K562 (cell line): Measurements from ENCODE around the gene NOL4L. TPM values are rescaled to one million over a fixed set of nuclear protein-coding genes. Genes with fewer than 3 reads are reported as not detected.

Experiments used
- ATAC-seq: fragments of 200-7000 bp; cut with Tn5 transposase; 3 replicates; pipeline ENCODE4 v1.9.1; 2020; ENCODE audit warnings: moderate library complexity
- BruUV-seq: library from RNA; stranded (reverse); fragments of 400-500 nt; replicated peaks from 2 replicates; lab custom pipeline; 2021; lab: Mats Ljungman, UMichigan
- CTCF ChIA-PET: fragments of 300-600 bp; formaldehyde crosslinking; extraction: SDS; loops from one replicate; lab custom pipeline; 2021; ENCODE audit warnings: low intra/inter-chr PET ratio; lab: Yijun Ruan, JAX
- POLR2A ChIA-PET: fragments of 300-600, 350-650 bp; sonication (Branson Sonifier 250); formaldehyde crosslinking; extraction: SDS; loops from one replicate; lab custom pipeline; 2021; ENCODE audit warnings: antibody characterized with exemption, inconsistent platforms; lab: Yijun Ruan, JAX
- DNase-seq, 4 experiments: peaks; one replicate each; pipeline versions ENCODE4 v3.0.0 to v3.0.0-alpha.2; 2011 to 2018; ENCODE audit warnings: low spot score in 3 of 4, mixed read lengths in 3 of 4; ENCODE audit errors: extremely low read depth in 1 of 4
- FAIRE-seq: peaks from 2 replicates; lab custom pipeline; 2011; peaks lifted over from hg19 to GRCh38; lab: Jason Lieb, UNC
- H2AFZ ChIP-seq: 2 replicates; pipeline ENCODE4 v1.6.0; 2011; ENCODE audit warnings: low read depth, low read length, control low read depth, inconsistent platforms
- H3K27ac ChIP-seq: fragments of 200-600 bp; 3 replicates; pipeline ENCODE4 v1.8.0; 2011; ENCODE audit warnings: low read depth, mild to moderate bottlenecking, control low read depth, inconsistent platforms, low read length, moderate library complexity, mixed read lengths; ENCODE audit errors: extremely low read depth
- H3K27me3 ChIP-seq, 2 experiments: fragments of 300-600 bp in 1 of 2; 2 replicates in 1 of 2; 3 replicates in 1 of 2; pipeline versions ENCODE4 v1.6.0 to v1.8.0; 2011; ENCODE audit warnings: inconsistent platforms in 2 of 2, low read length in 2 of 2, mild to moderate bottlenecking in 1 of 2, mixed read lengths in 1 of 2, moderate library complexity in 1 of 2; ENCODE audit not compliant: control insufficient read depth in 2 of 2, insufficient read depth in 2 of 2
- H3K36me3 ChIP-seq: fragments of 300-600 bp; 3 replicates; pipeline ENCODE4 v1.8.0; 2011; ENCODE audit warnings: mild to moderate bottlenecking, low read length, inconsistent platforms; ENCODE audit not compliant: control insufficient read depth, insufficient read depth
- H3K4me1 ChIP-seq, 2 experiments: fragments of 200-600 bp in 1 of 2; replicated peaks in 1 of 2; 2 replicates in 1 of 2; 3 replicates in 1 of 2; pipeline versions ENCODE4 v1.5.1 to v1.8.0; 2011; ENCODE audit warnings: inconsistent platforms in 2 of 2, low read length in 2 of 2, mild to moderate bottlenecking in 1 of 2, mixed read lengths in 1 of 2, moderate library complexity in 1 of 2; ENCODE audit not compliant: control insufficient read depth in 2 of 2, insufficient read depth in 2 of 2
- H3K4me2 ChIP-seq: 2 replicates; pipeline ENCODE4 v1.6.1; 2011; ENCODE audit warnings: low read length, control low read depth, inconsistent platforms, mixed read lengths; ENCODE audit not compliant: insufficient read depth
- H3K4me3 ChIP-seq: fragments of 200-600 bp; sonication (generic), shearing (Covaris generic); 2 replicates; pipeline ENCODE4 v1.5.1; 2016; ENCODE audit warnings: control low read depth, inconsistent platforms
- H3K79me2 ChIP-seq: fragments of 200-600 bp; 3 replicates; pipeline ENCODE4 v1.8.0; 2011; ENCODE audit warnings: low read length, inconsistent platforms; ENCODE audit not compliant: control insufficient read depth, insufficient read depth
- H3K9ac ChIP-seq, 2 experiments: 2 replicates each; pipeline versions ENCODE4 v1.6.0 to v1.6.1; 2011; ENCODE audit warnings: low read depth in 2 of 2, low read length in 2 of 2, control low read depth in 1 of 2, inconsistent platforms in 1 of 2, mild to moderate bottlenecking in 1 of 2, mixed read lengths in 1 of 2; ENCODE audit not compliant: insufficient read depth in 1 of 2
- H3K9me1 ChIP-seq: one replicate; pipeline ENCODE4 v1.6.0; 2011; ENCODE audit warnings: inconsistent platforms, mild to moderate bottlenecking, low read length, moderate library complexity; ENCODE audit not compliant: control insufficient read depth, insufficient read depth
- H3K9me3 ChIP-seq: replicated peaks from 2 replicates; pipeline ENCODE4 v1.5.1; 2011; ENCODE audit warnings: low read depth, low read length, inconsistent platforms; ENCODE audit not compliant: control insufficient read depth, insufficient read depth
- H4K20me1 ChIP-seq: replicated peaks from 2 replicates; pipeline ENCODE4 v1.6.1; 2011; ENCODE audit warnings: low read length, inconsistent platforms, mixed read lengths; ENCODE audit not compliant: control insufficient read depth, insufficient read depth
- CBFA2T2 ChIP-seq: fragments of 450-650 bp; conservative IDR thresholded peaks from 2 replicates; pipeline ENCODE4 v1.6.1; 2017; ENCODE audit warnings: mild to moderate bottlenecking
- CBFB ChIP-seq: sonication (generic); formaldehyde crosslinking; IDR thresholded peaks from 2 replicates; pipeline ENCODE4 v1.4.0; 2020; ENCODE audit warnings: mild to moderate bottlenecking, missing genetic modification reagents
- CC2D1A ChIP-seq: fragments of 450-650 bp; IDR thresholded peaks from 2 replicates; pipeline ENCODE4 v1.6.1; 2017; ENCODE audit warnings: mild to moderate bottlenecking
- E2F4 ChIP-seq: sonication (generic); formaldehyde crosslinking; IDR thresholded peaks from 2 replicates; pipeline ENCODE4 v1.8.0; 2022; ENCODE audit warnings: mild to moderate bottlenecking, low read depth, missing genetic modification reagents
- FOXA1 ChIP-seq: fragments of 450-650 bp; IDR thresholded peaks from 2 replicates; pipeline ENCODE4 v1.6.1; 2016; ENCODE audit warnings: mild to moderate bottlenecking, borderline replicate concordance
- FOXJ3 ChIP-seq: sonication (generic); formaldehyde crosslinking; IDR thresholded peaks from 2 replicates; pipeline ENCODE4 v1.4.0; 2020; ENCODE audit warnings: mild to moderate bottlenecking, missing genetic modification reagents
- NR2C2 ChIP-seq, 2 experiments: fragments of 200-800 bp in 1 of 2; sonication (Bioruptor generic) in 1 of 2; sonication (generic) in 1 of 2; formaldehyde crosslinking in 1 of 2; IDR thresholded peaks; 2 replicates each; pipeline versions ENCODE4 v1.6.1 to v1.8.0; 2016 to 2022; ENCODE audit warnings: mild to moderate bottlenecking in 1 of 2, missing compliant biosample characterization in 1 of 2, missing genetic modification characterization in 1 of 2, missing genetic modification reagents in 1 of 2
- RNF219 ChIP-seq: fragments of 250-450 bp; sonication (Bioruptor Pico); IDR thresholded peaks from 2 replicates; pipeline ENCODE4 v1.5.0; 2022; ENCODE audit warnings: mild to moderate bottlenecking
- SMAD2 ChIP-seq: fragments of 150-350 bp; IDR thresholded peaks from 2 replicates; pipeline ENCODE4 v1.6.1; 2014; ENCODE audit warnings: low read depth, mild to moderate bottlenecking, low read length
- SMARCC2 ChIP-seq: fragments of 450-650 bp; IDR thresholded peaks from 2 replicates; pipeline ENCODE4 v1.6.1; 2017; ENCODE audit warnings: antibody characterized with exemption, moderate library complexity, mild to moderate bottlenecking, low read depth
- SOX6 ChIP-seq: fragments of 450-650 bp; IDR thresholded peaks from 2 replicates; pipeline ENCODE4 v1.6.1; 2014; ENCODE audit warnings: mild to moderate bottlenecking
- SRSF3 ChIP-seq: fragments of 200-400 bp; formaldehyde crosslinking; IDR thresholded peaks from 2 replicates; pipeline ENCODE4 v1.6.1; 2016; ENCODE audit warnings: mild to moderate bottlenecking, low read length, moderate library complexity; ENCODE audit not compliant: insufficient read depth
- TCF7 ChIP-seq: sonication (generic); IDR thresholded peaks from 2 replicates; pipeline ENCODE4 v1.6.1; 2016; ENCODE audit warnings: antibody characterized with exemption, borderline replicate concordance
- TOE1 ChIP-seq, 2 experiments: fragments of 450-650 bp in 1 of 2; sonication (generic) in 1 of 2; formaldehyde crosslinking in 1 of 2; IDR thresholded peaks; 2 replicates each; pipeline versions ENCODE4 v1.7.1 to v1.8.0; 2016 to 2022; ENCODE audit warnings: borderline replicate concordance in 2 of 2, mild to moderate bottlenecking in 2 of 2, antibody characterized with exemption in 1 of 2, inconsistent platforms in 1 of 2, low read depth in 1 of 2, missing genetic modification reagents in 1 of 2, moderate library complexity in 1 of 2
- ZNF354B ChIP-seq: fragments of 250-450 bp; sonication (Bioruptor Pico); IDR thresholded peaks from 2 replicates; pipeline ENCODE4 v1.4.0; 2020
- ZNF41 ChIP-seq: fragments of 250-450 bp; sonication (Bioruptor Pico); conservative IDR thresholded peaks from 2 replicates; pipeline ENCODE4 v1.4.0; 2020; ENCODE audit warnings: mild to moderate bottlenecking
- ZNF644 ChIP-seq: fragments of 200-800 bp; sonication (Bioruptor generic); IDR thresholded peaks from 2 replicates; pipeline ENCODE4 v1.6.1; 2016; ENCODE audit warnings: low read depth, missing genetic modification characterization, missing compliant biosample characterization
- WGBS: fragments of 100-300 bp; shearing (Covaris generic); methylation state at CpG from one replicate; pipeline ENCODE4 v1.1.6; 2016; ENCODE audit warnings: low coverage, mixed read lengths; ENCODE audit not compliant: insufficient coverage; ENCODE audit errors: missing lambda C conversion rate; 5-methylcytosine and 5-hydroxymethylcytosine counted together
- in situ Hi-C: fragments of 300-500 bp; cut with MboI; formaldehyde crosslinking; loops from 4 replicates; pipeline ENCODE4 v1.15.0; 2018; ENCODE audit warnings: inconsistent platforms, mixed read lengths
- intact Hi-C: fragments of 100-400 bp; cut with micrococcal nuclease; formaldehyde crosslinking; loops from 2 replicates; pipeline ENCODE4 v1.14.2; 2022
- polyA plus RNA-seq, 8 experiments: library from polyadenylated mRNA; depleted of rRNA in 4 of 8; stranded (reverse) in 5 of 8; unstranded in 3 of 8; fragments of >200 nt; fragmentation: Nextera tagmentation in 2 of 8; fragmentation: Illumina TruSeq in 1 of 8; extraction: Ambion mirVana in 2 of 8; extraction: Trizol in 1 of 8; gene quantifications; 2 replicates each; pipeline versions ENCODE4 v1.2.1 to v1.2.3, GENCODE V29; 2011 to 2014; ENCODE audit warnings: inconsistent platforms in 1 of 8, missing spikeins in 1 of 8
- total RNA-seq, 7 experiments: library from RNA; depleted of rRNA in 6 of 7; stranded (reverse); fragments of >200 nt in 6 of 7; fragmentation: Illumina TruSeq in 2 of 7; extraction: Trizol in 2 of 7; gene quantifications; 2 replicates each; pipeline versions ENCODE4 v1.2.1 to v1.2.3, GENCODE V29; 2011 to 2021; ENCODE audit warnings: low replicate concordance in 1 of 7

NOL4L gene
- total and polyA plus RNA-seq, 9 of the 15 experiments (the other 6 are each of a cell fraction or from before 2014, with no cell fraction given), result 5.1 to 36.2 (median 13.6) TPM

GRCh38 chr20:32511358-32512046 lies 73.6 kb downstream of the NOL4L start:
- intact Hi-C loops, result no loop called here
- H4K20me1 ChIP-seq, result peaks cover 20% of the 10 kb centered on the region
- 39% methylated on average over 12 of the region's 12 CpGs for WGBS
- H3K4me1 ChIP-seq, result peaks cover 19 to 22% of the 10 kb centered on the region in 2 experiments
- no peak for FAIRE-seq
- peak in 2 of 4 experiments; percentile 34 to 43 for DNase-seq
- H2AFZ ChIP-seq, result no peak overlapping the region
- peak overlapping the region; percentile 45; the same call in 1 of the 2 replicates for H3K4me2 ChIP-seq
- in situ Hi-C loops, result loop anchor here (10.0 kb wide), 1 partner anchor 263 kb away; no protein-coding TSS in a partner anchor
- ChIA-PET CTCF (interaction anchor here (0.6 kb wide), 1 partner anchor 550 kb away, joined by 3 read pairs; no protein-coding TSS in a partner anchor), POLR2A (interaction anchor here (0.6 kb wide), 1 partner anchor 269 kb away, joined by 4 read pairs; no protein-coding TSS in a partner anchor)
- H3K4me3 ChIP-seq, result no peak overlapping the region
- no peaks in the 10 kb centered on the region for H3K27me3 ChIP-seq
- no peaks in the 10 kb centered on the region for H3K9me1 ChIP-seq
- BruUV-seq, result no TSS peak
- peak overlapping the region in 1 of 2 experiments; percentile 80; a peak in 1 of 4 replicates for H3K9ac ChIP-seq
- peak; percentile 35 for ATAC-seq
- no peaks in the 10 kb centered on the region for H3K79me2 ChIP-seq
- H3K27ac ChIP-seq, result peak overlapping the region; percentile 27; the same call in 1 of the 3 replicates
- no peaks in the 10 kb centered on the region for H3K9me3 ChIP-seq
- H3K36me3 ChIP-seq, result peaks cover 54% of the 10 kb centered on the region; the same call in 2 of the 3 replicates
- no peak for TF ChIP-seq FOXJ3 (CRISPR knock-in tag)
- no peak for TF ChIP-seq FOXA1
- TF ChIP-seq TCF7, result 0 out of 2 replicates have a peak, but pooled peaks have one; percentile 3
- TF ChIP-seq NR2C2 (CRISPR knock-in tag; IDR thresholded peaks at IDR 0.05), result no peak
- TF ChIP-seq NR2C2 (tag; IDR thresholded peaks at IDR 0.05), result peak; percentile 66
- TF ChIP-seq CBFA2T2, result no peak
- no peak for TF ChIP-seq CBFB (CRISPR knock-in tag)
- no peak for TF ChIP-seq ZNF41 (CRISPR knock-in tag)
- no peak for TF ChIP-seq CC2D1A
- TF ChIP-seq TOE1 (IDR thresholded peaks at IDR 0.05; ENCODE audit: borderline replicate concordance), result no peak
- TF ChIP-seq TOE1 (CRISPR knock-in tag; IDR thresholded peaks at IDR 0.05; ENCODE audit: borderline replicate concordance, low read depth), result no peak
- peak; percentile 4; the same call in 1 of the 2 replicates for TF ChIP-seq SMARCC2
- no peak for TF ChIP-seq E2F4 (CRISPR knock-in tag)
- TF ChIP-seq SMAD2, result no peak
- no peak for TF ChIP-seq SRSF3
- TF ChIP-seq RNF219 (CRISPR knock-in tag), result no peak
- TF ChIP-seq SOX6, result 0 out of 2 replicates have a peak, but pooled peaks have one; percentile 4
- no peak for TF ChIP-seq ZNF644 (tag)
- no peak for TF ChIP-seq ZNF354B
